CD14-positive monocyte (primary cell): ENCODE measurements around the gene PSORS1C2. TPM values are rescaled to one million over a fixed set of nuclear protein-coding genes. Genes with fewer than 3 reads are reported as not detected.

Experiments used
- DNase-seq, 3 donors: peaks; one replicate each; pipeline ENCODE4 v3.0.0-alpha.2; 2011 to 2022
- H2AFZ ChIP-seq: 2 replicates; pipeline ENCODE4 v1.6.0; 2012; ENCODE audit warnings: mild to moderate bottlenecking, low read depth, low read length, inconsistent platforms; ENCODE audit not compliant: insufficient read depth, poor library complexity, severe bottlenecking
- H3K27ac ChIP-seq, 2 donors: 1 replicate in 1 of 2; 2 replicates in 1 of 2; pipeline ENCODE4 v1.5.1; 2012 to 2013; ENCODE audit warnings: low read length in 2 of 2, control low read depth in 1 of 2, inconsistent platforms in 1 of 2, low read depth in 1 of 2, mild to moderate bottlenecking in 1 of 2
- H3K27me3 ChIP-seq, 2 donors: one replicate each; pipeline versions ENCODE4 v1.6.0 to v1.6.1; 2011 to 2013; ENCODE audit warnings: low read length in 2 of 2; ENCODE audit not compliant: control insufficient read depth in 2 of 2, insufficient read depth in 2 of 2
- H3K36me3 ChIP-seq, 2 donors: replicated peaks in 1 of 2; 1 replicate in 1 of 2; 2 replicates in 1 of 2; pipeline versions ENCODE4 v1.5.1 to v1.6.1; 2012 to 2013; ENCODE audit warnings: low read length in 2 of 2, control low read depth in 1 of 2, inconsistent platforms in 1 of 2, mild to moderate bottlenecking in 1 of 2; ENCODE audit not compliant: insufficient read depth in 2 of 2, control insufficient read depth in 1 of 2
- H3K4me1 ChIP-seq, 2 donors: 1 replicate in 1 of 2; 2 replicates in 1 of 2; pipeline versions ENCODE4 v1.5.1 to v1.6.1; 2012 to 2013; ENCODE audit warnings: low read length in 2 of 2, control low read depth in 1 of 2, inconsistent platforms in 1 of 2, mild to moderate bottlenecking in 1 of 2, moderate library complexity in 1 of 2; ENCODE audit not compliant: insufficient read depth in 2 of 2, control insufficient read depth in 1 of 2
- H3K4me2 ChIP-seq: replicated peaks from 2 replicates; pipeline ENCODE3; 2012; ENCODE audit warnings: low read length, moderate library complexity, mild to moderate bottlenecking; ENCODE audit not compliant: poor library complexity, severe bottlenecking; ENCODE audit errors: extremely low read depth
- H3K4me3 ChIP-seq, 3 experiments: fragments of 200-600 bp in 1 of 3; sonication (generic) in 1 of 3; replicated peaks in 1 of 3; 1 replicate in 2 of 3; 2 replicates in 1 of 3; pipeline ENCODE4 v1.5.1; 2011 to 2013; ENCODE audit warnings: low read length in 3 of 3, mild to moderate bottlenecking in 3 of 3, control low read depth in 2 of 3, low read depth in 2 of 3, inconsistent platforms in 1 of 3, moderate library complexity in 1 of 3
- H3K79me2 ChIP-seq: 2 replicates; pipeline ENCODE4 v1.6.0; 2012; ENCODE audit warnings: mild to moderate bottlenecking, control low read depth, inconsistent platforms, low read length, moderate library complexity; ENCODE audit not compliant: insufficient read depth
- H3K9ac ChIP-seq: 2 replicates; pipeline ENCODE4 v1.6.0; 2017; ENCODE audit warnings: low read length, mild to moderate bottlenecking; ENCODE audit not compliant: insufficient read depth, poor library complexity, severe bottlenecking
- H3K9me3 ChIP-seq, 2 donors: replicated peaks in 1 of 2; 1 replicate in 1 of 2; 2 replicates in 1 of 2; pipeline versions ENCODE4 v1.5.1 to v1.6.1; 2012 to 2013; ENCODE audit warnings: low read length in 2 of 2, control low read depth in 1 of 2; ENCODE audit not compliant: control insufficient read depth in 1 of 2, insufficient read depth in 1 of 2
- H4K20me1 ChIP-seq: 2 replicates; pipeline ENCODE4 v1.6.0; 2012; ENCODE audit warnings: mild to moderate bottlenecking, low read length, control low read depth, moderate library complexity; ENCODE audit not compliant: insufficient read depth
- H3K27ac Mint-ChIP-seq, 7 donors: one replicate each; pipeline ENCODE4 v1.8.0; 2020; ENCODE audit warnings: mild to moderate bottlenecking in 7 of 7, mixed read lengths in 7 of 7, moderate library complexity in 6 of 7, inconsistent platforms in 2 of 7
- H3K27me3 Mint-ChIP-seq, 3 donors: one replicate each; pipeline ENCODE4 v1.8.0; 2021 to 2022; ENCODE audit warnings: low read depth in 3 of 3, mild to moderate bottlenecking in 3 of 3, mixed read lengths in 3 of 3, moderate library complexity in 3 of 3, inconsistent platforms in 1 of 3
- H3K36me3 Mint-ChIP-seq, 2 donors: one replicate each; pipeline ENCODE4 v1.8.0; 2020; ENCODE audit warnings: mixed read lengths in 2 of 2, inconsistent platforms in 1 of 2, mild to moderate bottlenecking in 1 of 2
- H3K4me1 Mint-ChIP-seq: one replicate; pipeline ENCODE4 v1.8.0; 2020; ENCODE audit warnings: mild to moderate bottlenecking, mixed read lengths
- H3K4me3 Mint-ChIP-seq, 2 donors: one replicate each; pipeline ENCODE4 v1.8.0; 2020; ENCODE audit warnings: mild to moderate bottlenecking in 2 of 2, mixed read lengths in 2 of 2, moderate library complexity in 1 of 2
- H3K9me3 Mint-ChIP-seq, 7 donors: one replicate each; pipeline ENCODE4 v1.8.0; 2020 to 2022; ENCODE audit warnings: mixed read lengths in 7 of 7, mild to moderate bottlenecking in 6 of 7, moderate library complexity in 6 of 7, inconsistent platforms in 2 of 7
- WGBS: methylation state at CpG from one replicate; pipeline ENCODE4 v1.1.5; 2013; ENCODE audit warnings: missing lambda C conversion rate; ENCODE audit not compliant: insufficient coverage; 5-methylcytosine and 5-hydroxymethylcytosine counted together
- intact Hi-C, 2 donors: fragments of 100-400 bp; cut with micrococcal nuclease; formaldehyde crosslinking; loops; one replicate each; pipeline versions ENCODE4 v1.15.0 to v1.15.1; 2023
- polyA plus RNA-seq, 3 donors: library from polyadenylated mRNA; depleted of rRNA in 1 of 3; unstranded in 2 of 3; stranded (reverse) in 1 of 3; fragments of 300-500 nt in 2 of 3; fragments of >200 nt in 1 of 3; fragmentation: Illumina TruSeq in 2 of 3; gene quantifications; 1 replicate in 2 of 3; 2 replicates in 1 of 3; pipeline ENCODE4 v1.2.3, GENCODE V29; 2012 to 2021
- TF ChIP-seq, protein P1 (sequence below): fragments of 200-600 bp; IDR thresholded peaks from one replicate; pipeline ENCODE4 v1.8.0; 2022; ENCODE audit warnings: antibody characterized with exemption, mild to moderate bottlenecking

PSORS1C2 gene
- polyA plus RNA-seq, 3 donors, result not detected

- Histone ChIP-seq H3K4me2 (no peak overlapping the region), H3K4me3 (no peak overlapping the region), H3K9me3 (no peaks in the 10 kb centered on the region), H3K27ac (no peak overlapping the region), H3K9ac (no peak overlapping the region), H3K4me1 (peaks cover 16 to 32% of the 10 kb centered on the region in 2 donors), H4K20me1 (no peaks in the 10 kb centered on the region), H3K27me3 (peaks cover 0 to 3% of the 10 kb centered on the region in 2 donors), H3K79me2 (no peaks in the 10 kb centered on the region), H3K36me3 (no peaks in the 10 kb centered on the region), H2AFZ (no peak overlapping the region)
- Mint-ChIP-seq H3K36me3 (no peaks in the 10 kb centered on the region), H3K4me1 (peaks cover 41% of the 10 kb centered on the region), H3K4me3 (no peak overlapping the region), H3K9me3 (peaks cover 0 to 2% (median 0%) of the 10 kb centered on the region in 7 donors), H3K27ac (peak overlapping the region in 1 of 7 donors; percentile 66), H3K27me3 (peaks cover 12 to 14% (median 13%) of the 10 kb centered on the region in 3 donors)
- no peak for DNase-seq
- WGBS, result 91% methylated on average over 12 of the region's 13 CpGs
- TF ChIP-seq, protein P1, sequence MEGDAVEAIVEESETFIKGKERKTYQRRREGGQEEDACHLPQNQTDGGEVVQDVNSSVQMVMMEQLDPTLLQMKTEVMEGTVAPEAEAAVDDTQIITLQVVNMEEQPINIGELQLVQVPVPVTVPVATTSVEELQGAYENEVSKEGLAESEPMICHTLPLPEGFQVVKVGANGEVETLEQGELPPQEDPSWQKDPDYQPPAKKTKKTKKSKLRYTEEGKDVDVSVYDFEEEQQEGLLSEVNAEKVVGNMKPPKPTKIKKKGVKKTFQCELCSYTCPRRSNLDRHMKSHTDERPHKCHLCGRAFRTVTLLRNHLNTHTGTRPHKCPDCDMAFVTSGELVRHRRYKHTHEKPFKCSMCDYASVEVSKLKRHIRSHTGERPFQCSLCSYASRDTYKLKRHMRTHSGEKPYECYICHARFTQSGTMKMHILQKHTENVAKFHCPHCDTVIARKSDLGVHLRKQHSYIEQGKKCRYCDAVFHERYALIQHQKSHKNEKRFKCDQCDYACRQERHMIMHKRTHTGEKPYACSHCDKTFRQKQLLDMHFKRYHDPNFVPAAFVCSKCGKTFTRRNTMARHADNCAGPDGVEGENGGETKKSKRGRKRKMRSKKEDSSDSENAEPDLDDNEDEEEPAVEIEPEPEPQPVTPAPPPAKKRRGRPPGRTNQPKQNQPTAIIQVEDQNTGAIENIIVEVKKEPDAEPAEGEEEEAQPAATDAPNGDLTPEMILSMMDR, result no peak
- intact Hi-C loops, result no loop called here
These were observed 27.2 kb downstream of the PSORS1C2 start for GRCh38 chr6:31111712-31112111.

DNA sequence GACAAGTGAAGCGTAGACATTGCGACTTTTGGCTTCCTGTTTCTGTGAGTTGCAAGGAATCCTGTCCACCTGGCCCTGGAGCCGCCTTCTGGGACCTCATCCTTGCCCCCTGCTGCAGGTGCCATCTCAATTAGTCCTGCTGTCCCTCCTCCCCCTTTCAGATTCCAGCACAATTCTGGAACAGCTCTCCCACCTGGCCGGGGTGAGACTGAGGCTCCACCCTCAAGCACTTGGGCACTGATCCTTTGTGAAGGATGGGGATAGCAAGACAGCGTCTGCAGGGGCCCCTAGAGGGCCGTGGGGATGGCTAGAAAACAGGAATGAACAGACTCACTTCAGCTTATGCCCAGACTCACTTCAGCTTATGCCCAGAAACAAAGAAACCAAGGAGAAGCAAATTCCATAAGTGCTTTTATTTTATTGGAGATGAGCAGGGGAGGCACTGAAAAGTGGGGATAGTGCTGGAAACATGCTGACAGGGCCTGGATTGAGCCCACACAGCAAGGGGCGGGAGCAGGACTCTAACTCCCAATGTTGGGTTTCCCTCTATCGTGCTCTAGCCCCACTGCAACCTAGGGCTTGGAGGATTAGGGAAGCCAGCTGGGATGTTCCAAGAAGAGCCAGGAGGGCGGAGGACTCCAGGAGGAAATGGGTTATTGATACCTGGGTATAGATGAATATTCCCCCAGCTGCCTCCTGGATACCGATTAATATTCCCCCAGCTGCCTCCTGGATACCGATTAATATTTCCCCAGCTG lies 27.9 kb downstream of the PSORS1C2 start:
- Histone ChIP-seq H3K9ac (no peak overlapping the region), H2AFZ (no peak overlapping the region), H3K9me3 (no peaks in the 10 kb centered on the region), H3K27ac (no peak overlapping the region), H3K4me1 (peaks cover 16 to 31% of the 10 kb centered on the region in 2 donors), H3K36me3 (no peaks in the 10 kb centered on the region), H3K4me2 (no peak overlapping the region), H3K79me2 (no peaks in the 10 kb centered on the region), H3K4me3 (no peak overlapping the region), H4K20me1 (no peaks in the 10 kb centered on the region), H3K27me3 (peaks cover 0 to 3% of the 10 kb centered on the region in 2 donors)
- Mint-ChIP-seq H3K4me1 (peaks cover 39% of the 10 kb centered on the region), H3K36me3 (no peaks in the 10 kb centered on the region), H3K9me3 (peaks cover 0 to 2% (median 0%) of the 10 kb centered on the region in 7 donors), H3K27me3 (peaks cover 12 to 15% (median 13%) of the 10 kb centered on the region in 3 donors), H3K4me3 (no peak overlapping the region), H3K27ac (peak overlapping the region in 1 of 7 donors; percentile 15)
- intact Hi-C loops, result no loop called here
- WGBS, result 83% methylated on average over 3 of the region's 11 CpGs
- DNase-seq, result no peak
- TF ChIP-seq, protein P1, result no peak
